Measurements from ENCODE around the gene DPYD.

Gene DPYD

DNA sequence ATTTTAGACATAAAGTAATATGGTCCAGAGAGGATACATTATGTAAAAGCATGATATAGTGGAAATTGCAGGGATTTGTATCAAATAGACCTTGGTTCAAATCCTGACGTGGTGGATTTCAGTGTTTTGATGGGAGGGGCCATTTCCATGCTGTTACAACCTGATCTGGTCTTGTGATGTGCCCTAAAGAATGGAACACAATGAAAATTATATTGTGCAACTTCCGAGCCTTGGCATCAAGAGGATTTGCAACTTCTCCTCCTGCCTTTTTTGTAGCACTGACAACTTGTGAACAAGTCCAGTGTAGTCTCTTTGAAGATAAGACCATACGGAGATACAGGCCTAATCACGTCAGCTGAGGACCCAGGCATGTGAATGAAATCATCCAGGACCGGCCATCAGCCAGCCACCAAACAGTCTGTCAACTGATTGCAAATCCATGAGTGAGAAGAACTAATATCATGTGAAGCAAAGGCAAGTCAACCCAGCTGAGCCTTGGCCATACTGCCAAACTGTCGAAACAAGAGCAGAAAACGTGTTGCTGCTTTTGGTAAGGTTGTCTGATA, 412.1 kb downstream of the DPYD start:
- no peak for DNase-seq

DNA sequence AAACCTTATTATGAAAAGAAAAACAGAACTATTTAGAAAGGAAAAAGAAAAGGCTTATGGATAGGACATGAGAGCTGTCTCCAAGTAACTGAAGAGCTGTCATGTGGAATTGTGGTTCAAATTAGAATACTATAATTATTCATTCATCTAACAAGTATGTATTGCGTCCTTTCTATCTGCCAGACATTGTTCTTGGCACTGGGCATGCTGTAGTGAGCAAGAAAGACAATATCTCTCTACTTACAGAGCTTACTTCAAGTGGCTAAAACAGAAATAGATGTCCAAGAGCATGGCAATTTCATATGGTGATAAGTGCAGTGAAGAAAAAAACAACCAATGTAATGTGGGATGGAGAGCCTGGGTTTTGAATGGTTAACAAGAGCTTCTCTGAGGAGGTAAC, 413.0 kb downstream of the DPYD start:
- no peak for DNase-seq

DNA sequence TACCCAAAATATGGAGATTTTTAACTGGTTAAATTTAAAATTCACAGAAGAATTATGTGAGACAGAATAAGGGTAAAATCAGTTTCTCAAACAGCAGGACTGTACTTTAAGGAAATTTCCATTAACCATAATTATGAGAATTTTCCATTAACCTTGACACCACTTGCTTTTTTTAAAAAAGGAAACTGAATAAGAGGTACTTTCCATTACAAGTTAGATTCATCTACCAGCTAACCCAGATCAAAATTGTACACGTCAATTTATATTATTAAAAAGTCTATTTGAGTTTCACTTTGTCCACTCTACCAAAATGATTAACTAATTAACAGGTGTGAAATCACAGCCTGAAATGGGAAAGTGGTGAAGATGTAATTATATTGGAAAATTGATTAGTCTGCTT, 414.5 kb downstream of the DPYD start:
- DNase-seq = no peak

- no peak for DNase-seq
Observed at GRCh38 chr1:97505816-97506215, 415.0 kb downstream of the DPYD start.

DNA sequence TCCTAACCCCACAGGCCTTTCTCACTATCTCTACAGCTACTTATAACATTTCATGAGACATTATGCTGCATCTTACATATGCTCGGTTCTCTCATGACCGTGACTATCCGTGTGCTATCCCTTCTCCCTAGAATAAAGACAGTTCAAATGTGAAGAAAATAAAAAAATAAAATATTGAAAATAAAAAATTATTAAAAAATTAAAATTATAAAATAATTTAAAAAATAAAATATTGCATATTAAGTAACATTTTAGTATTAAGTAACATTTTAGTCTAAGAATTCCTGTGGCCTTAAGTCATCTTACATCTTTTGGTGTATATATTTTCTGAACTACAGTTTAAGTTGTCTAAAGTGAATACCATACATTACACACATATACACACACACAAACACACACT, 415.5 kb downstream of the DPYD start:
- DNase-seq = no peak

DNA sequence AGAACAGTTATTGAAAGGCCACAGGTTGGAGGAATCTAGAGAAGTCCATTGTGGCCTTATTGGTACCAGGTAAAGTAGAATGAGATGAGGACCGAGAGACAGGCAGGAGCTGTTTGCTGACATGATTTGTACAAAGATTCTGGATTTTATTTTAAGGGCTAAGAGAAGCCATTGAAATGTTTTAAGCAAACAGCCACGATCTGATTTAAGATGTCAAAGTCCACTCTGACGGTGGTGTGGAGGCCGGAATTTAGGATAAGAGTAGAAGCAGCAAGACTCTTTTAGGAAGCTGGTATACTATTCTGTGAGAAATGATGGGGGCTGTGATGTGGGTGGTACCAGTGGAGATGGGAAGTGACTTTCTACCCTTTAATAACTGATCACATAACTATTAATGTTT, 418.5 kb downstream of the DPYD start:
- DNase-seq = no peak

DNA sequence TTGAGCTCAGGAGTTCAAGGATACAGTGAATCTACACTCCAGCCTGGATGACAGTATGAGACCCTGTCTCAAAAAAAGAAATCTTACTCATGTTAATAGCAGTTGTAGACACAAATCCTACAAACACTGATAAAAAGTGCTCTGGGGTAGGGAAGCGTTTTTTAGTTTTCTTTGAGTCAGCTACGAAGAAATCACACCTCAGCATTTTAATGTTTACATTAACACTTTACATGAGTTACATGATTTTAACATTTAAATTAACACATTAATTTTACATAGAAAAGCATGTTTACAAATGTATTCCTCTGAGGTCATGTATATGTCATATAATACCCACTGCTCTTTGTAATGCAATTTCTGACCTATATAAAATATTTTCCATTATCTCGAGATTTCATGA, 419.2 kb downstream of the DPYD start:
- DNase-seq = no peak

GRCh38 chr1:97500760-97501159, 420.1 kb downstream of the DPYD start:
- no peak for DNase-seq

DNA sequence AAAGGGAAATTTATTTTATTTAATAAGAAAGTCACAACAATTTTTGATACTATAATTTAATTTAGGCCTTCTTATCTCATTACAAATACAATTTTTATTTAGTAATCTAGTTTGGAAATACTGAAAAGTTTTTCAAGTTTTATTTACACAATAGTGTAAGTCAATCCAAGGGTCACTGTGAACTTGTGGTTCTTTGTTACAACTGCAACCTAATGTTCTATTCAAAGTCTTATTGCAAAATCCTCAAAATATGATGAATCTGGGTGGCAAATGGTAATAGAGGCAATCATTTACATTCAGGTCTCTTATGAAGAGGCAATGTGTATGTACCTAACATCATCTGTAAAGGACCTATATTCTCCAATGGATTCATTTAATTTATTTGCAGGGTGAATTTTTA, 421.2 kb downstream of the DPYD start:
- DNase-seq = no peak

- no peak for DNase-seq
Observed at GRCh38 chr1:97489834-97490233, 431.0 kb downstream of the DPYD start.

DNA sequence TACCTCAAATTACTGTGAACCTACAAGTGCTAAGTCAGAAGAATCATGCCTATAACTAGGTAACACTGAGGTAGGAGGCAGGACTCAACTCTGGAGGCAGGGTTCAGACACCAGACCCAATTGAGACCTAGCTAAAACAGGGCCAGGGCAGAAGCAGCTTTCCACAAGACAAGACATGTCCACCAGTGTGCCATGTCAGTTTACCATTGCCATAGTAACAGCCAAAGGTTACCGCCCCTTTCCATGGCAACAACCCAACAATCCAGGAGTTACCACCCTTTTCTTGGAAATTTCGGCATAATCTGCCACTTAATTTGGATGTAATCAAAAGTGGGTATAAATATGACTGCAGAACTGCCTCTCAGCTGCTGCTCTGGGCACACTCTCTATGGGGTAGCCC, 432.3 kb downstream of the DPYD start:
- no peak for DNase-seq

- no peak for DNase-seq
Observed at GRCh38 chr1:97482022-97482421, 438.8 kb downstream of the DPYD start.

GRCh38 chr1:97467445-97467844, 453.4 kb downstream of the DPYD start:
- DNase-seq = no peak

- no peak for DNase-seq
Observed at GRCh38 chr1:97464305-97464704, 456.5 kb downstream of the DPYD start.

DNA sequence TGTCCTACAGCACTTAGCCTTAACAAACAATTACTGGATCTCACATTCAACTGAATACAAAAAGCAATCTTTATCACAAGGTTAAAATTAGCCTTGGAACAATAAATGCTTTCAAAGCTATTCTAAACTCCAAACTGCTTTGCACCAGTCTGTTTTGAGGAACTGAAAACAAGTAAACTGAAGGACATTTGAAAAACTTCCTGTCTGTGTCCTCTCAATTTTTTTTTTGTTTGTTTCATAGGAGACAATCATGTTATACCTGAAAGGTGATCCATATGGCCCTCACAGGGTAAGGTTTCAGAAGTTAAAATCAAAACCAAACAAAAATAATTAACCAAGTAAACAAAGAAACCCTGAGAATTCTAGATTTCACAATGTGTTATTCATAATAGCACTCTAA, 459.1 kb downstream of the DPYD start:
- DNase-seq = no peak

DNA sequence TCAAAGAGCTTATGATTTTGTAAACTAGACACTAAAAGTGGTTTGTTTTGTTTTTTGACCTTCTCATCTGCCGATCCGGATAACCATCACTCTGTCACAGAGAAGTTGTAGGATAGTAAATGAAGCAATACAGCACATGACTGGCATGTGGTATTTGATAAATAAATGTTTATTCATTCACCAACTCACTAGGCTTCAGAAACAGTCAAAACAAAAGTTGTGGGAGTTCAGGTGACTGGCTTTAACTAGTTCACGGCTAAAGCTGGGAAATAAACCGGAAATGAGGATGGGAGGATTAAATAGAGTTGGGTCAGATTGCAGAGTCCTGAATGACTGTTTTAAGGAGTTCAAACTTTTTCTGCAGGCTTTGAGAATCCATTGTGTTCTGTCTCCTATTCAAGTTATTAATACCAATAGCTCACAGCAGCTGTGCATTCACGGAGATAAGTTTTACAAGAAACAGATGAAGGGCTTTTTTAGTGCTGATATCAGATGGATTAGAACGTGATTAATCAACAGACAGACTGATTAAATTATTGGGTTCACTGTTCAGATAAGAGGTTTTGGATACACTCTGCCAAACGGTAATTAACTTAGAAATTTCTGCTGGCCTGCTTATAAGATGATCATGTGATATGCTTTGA, 463.3 kb downstream of the DPYD start:
- peak; percentile 35 to 54 for DNase-seq

DNA sequence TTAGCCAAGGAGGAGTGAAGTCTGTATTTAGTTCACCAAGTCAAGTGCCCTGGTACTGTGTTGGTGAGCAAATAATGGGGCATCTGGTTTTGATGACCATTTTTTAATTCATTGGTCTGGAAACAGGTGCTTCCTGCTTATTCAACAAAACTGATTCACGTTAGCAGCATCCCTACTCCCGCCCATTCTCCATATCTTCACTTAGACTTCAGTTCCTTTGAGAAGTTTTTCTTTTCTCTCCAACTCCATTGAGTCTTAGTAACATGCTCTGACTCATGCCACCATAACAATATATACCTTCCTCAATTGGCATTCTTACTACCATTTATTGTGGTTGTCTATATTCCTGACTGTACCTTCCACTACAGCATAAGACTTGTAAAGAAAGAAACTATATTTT, 468.9 kb downstream of the DPYD start:
- no peak for DNase-seq

- DNase-seq = no peak
Observed at GRCh38 chr1:97451046-97451826, 469.6 kb downstream of the DPYD start.

DNA sequence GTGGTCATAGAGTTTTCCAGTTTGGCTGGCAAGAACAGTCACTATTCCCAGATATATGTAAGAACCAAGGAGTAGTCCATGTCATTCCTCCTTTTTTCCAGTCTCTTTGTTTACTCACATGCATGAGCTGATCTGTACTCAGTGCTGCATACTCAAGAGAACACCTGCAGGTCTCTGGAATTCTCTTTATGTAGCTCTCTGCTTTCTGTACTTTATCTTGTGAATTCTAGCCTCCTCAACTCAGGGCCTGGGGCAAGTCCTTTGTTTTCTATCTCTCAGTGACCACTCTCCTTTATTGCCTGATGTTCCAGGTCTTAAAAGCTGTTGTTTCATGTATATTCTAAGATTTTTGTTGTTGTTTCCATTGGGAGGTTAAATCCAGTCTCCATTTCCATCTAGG, 478.9 kb downstream of the DPYD start:
- DNase-seq = no peak

DNA sequence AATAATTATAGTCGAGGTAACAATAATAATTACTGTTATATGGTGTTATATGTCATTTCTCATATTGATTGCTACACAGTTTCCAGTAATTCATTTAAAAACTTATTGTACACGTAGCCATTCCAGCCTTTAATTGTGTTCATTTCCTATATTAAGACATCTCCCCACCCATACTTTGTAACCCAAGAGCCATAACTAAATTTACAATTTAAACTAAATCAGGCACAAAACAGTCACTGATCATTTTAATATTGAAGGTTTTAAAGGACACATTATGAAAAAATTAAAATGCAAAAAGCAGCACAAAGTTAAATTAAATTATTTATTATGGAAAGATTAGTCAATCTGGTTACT, 487.0 kb downstream of the DPYD start:
- no peak for DNase-seq

GRCh38 chr1:97433094-97433823, 487.6 kb downstream of the DPYD start:
- DNase-seq = peak in 1 of 2 experiments; percentile 43

GRCh38 chr1:97427371-97427770, 493.5 kb downstream of the DPYD start:
- DNase-seq = no peak

DNA sequence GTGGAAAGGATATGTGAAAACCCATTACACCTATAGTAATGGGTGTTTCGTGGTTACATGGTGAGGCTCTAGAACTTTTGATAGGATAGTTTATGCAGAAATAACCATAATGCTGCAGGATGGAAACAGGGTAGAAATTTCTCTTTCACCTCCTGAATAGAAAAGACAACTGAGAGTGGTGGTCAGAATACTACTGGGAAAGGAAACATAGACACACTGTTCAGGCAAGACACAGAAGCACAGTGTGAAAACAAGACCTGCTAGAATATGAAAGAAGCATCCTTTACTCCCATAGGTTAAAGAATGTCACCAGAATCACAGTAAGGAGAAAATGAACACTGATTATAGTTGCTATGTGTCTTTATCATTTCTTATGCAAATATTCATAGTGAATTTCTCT, 496.6 kb downstream of the DPYD start:
- DNase-seq = no peak

DNA sequence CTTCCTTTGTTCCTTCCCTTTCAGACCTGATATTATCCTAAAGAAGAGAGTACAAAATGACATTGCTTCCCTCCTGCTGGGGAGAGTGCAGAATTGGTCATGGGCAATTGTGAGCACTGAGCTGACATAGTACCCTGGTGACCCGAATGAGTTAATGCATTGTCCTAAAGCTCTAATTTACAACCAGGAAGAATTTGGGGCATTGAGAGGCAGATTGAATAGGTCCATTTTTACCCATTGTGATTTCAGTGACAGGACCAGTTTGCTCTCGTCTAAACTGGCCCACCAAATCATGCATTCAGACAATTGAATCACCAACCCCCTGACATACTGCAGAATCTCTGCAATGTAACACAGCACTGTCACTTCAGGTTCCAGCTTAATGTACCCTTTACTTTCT, 497.4 kb downstream of the DPYD start:
- DNase-seq = no peak
